Stromal cell of bone marrow (primary cell): ENCODE results near the gene RANBP1.

ENCODE experiments used
- DNase-seq: peaks from one replicate; pipeline ENCODE4 v3.0.0-alpha.2; 2012; ENCODE audit warnings: low read depth

RANBP1 gene

GRCh38 chr22:20123366-20124082 lies 7.6 kb downstream of the RANBP1 start:
- DNase-seq = no peak

GRCh38 chr22:20124083-20124787 lies 8.3 kb downstream of the RANBP1 start:
- no peak for DNase-seq

GRCh38 chr22:20125201-20126174 lies 9.6 kb downstream of the RANBP1 start:
- DNase-seq = no peak

- DNase-seq = no peak
Measured at GRCh38 chr22:20126284-20127029, 10.6 kb downstream of the RANBP1 start.

- no peak for DNase-seq
Measured at GRCh38 chr22:20127318-20127868, 11.5 kb downstream of the RANBP1 start.

GRCh38 chr22:20127869-20128618 lies 12.1 kb downstream of the RANBP1 start:
- DNase-seq = no peak

- no peak for DNase-seq
Measured at GRCh38 chr22:20128619-20128901, 12.7 kb downstream of the RANBP1 start.

- DNase-seq = no peak
Measured at GRCh38 chr22:20128902-20129746, 13.2 kb downstream of the RANBP1 start.

- DNase-seq = no peak
Measured at GRCh38 chr22:20129747-20130014, 13.8 kb downstream of the RANBP1 start.

- no peak for DNase-seq
Measured at GRCh38 chr22:20130319-20130718, 14.4 kb downstream of the RANBP1 start.

GRCh38 chr22:20130731-20131596 lies 15.1 kb downstream of the RANBP1 start:
- DNase-seq = peak; percentile 64

GRCh38 chr22:20131597-20131858 lies 15.6 kb downstream of the RANBP1 start, which contains the start of gene ZDHHC8:
Gene ZDHHC8 (plus strand): TSS chr22:20131804. CDS start chr22:20131948, 144 bp downstream.
- DNase-seq = no peak

- no peak for DNase-seq
Measured at GRCh38 chr22:20131859-20132685, 16.2 kb downstream of the RANBP1 start.

- no peak for DNase-seq
Measured at GRCh38 chr22:20132686-20133246, 16.9 kb downstream of the RANBP1 start.

GRCh38 chr22:20133930-20134549 lies 18.1 kb downstream of the RANBP1 start:
- DNase-seq = no peak

GRCh38 chr22:20135265-20135664 lies 19.4 kb downstream of the RANBP1 start:
- no peak for DNase-seq

- no peak for DNase-seq
Measured at GRCh38 chr22:20135806-20136602, 20.1 kb downstream of the RANBP1 start.
